GM12865 (cell line): ENCODE measurements around the gene ZBTB21.
A peak's percentile ranks its signal among the peaks of the same experiment; 100 is the strongest.

Experiments
- DNase-seq: peaks from one replicate; pipeline ENCODE4 v3.0.0; 2010; ENCODE audit warnings: low read depth
- H3K4me3 ChIP-seq: 2 replicates; pipeline ENCODE4 v1.5.1; 2011; ENCODE audit warnings: mild to moderate bottlenecking, low read depth, low read length, control low read depth
- TF ChIP-seq, protein P1 (sequence below): IDR thresholded peaks from 2 replicates; pipeline ENCODE4 v1.5.1; 2011; ENCODE audit warnings: low read length, control low read depth, low read depth, inconsistent platforms; ENCODE audit not compliant: insufficient read depth; ENCODE audit errors: missing control alignments

Gene ZBTB21

DNA sequence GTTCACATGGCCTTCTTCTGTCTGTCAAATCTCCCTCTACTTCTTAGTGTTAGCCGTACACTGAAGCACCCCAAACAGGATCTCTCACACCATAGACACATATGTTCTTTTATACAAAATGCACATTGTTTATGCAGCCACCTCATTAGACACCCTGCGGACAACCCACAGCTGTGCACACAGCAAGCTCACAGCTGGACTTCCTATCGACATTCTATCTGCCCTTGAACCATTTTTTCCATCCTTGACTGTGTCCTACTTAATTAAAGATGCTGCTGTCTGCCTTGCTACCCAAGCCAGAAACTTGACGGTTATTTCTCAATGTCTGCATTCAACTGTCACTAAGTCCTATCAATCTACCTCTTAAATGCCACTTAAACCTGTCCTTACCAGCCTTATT is 3.2 kb upstream of the ZBTB21 start:
- H3K4me3 ChIP-seq: no peak overlapping the region
- TF ChIP-seq, protein P1, sequence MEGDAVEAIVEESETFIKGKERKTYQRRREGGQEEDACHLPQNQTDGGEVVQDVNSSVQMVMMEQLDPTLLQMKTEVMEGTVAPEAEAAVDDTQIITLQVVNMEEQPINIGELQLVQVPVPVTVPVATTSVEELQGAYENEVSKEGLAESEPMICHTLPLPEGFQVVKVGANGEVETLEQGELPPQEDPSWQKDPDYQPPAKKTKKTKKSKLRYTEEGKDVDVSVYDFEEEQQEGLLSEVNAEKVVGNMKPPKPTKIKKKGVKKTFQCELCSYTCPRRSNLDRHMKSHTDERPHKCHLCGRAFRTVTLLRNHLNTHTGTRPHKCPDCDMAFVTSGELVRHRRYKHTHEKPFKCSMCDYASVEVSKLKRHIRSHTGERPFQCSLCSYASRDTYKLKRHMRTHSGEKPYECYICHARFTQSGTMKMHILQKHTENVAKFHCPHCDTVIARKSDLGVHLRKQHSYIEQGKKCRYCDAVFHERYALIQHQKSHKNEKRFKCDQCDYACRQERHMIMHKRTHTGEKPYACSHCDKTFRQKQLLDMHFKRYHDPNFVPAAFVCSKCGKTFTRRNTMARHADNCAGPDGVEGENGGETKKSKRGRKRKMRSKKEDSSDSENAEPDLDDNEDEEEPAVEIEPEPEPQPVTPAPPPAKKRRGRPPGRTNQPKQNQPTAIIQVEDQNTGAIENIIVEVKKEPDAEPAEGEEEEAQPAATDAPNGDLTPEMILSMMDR: no peak
- no peak for DNase-seq

DNA sequence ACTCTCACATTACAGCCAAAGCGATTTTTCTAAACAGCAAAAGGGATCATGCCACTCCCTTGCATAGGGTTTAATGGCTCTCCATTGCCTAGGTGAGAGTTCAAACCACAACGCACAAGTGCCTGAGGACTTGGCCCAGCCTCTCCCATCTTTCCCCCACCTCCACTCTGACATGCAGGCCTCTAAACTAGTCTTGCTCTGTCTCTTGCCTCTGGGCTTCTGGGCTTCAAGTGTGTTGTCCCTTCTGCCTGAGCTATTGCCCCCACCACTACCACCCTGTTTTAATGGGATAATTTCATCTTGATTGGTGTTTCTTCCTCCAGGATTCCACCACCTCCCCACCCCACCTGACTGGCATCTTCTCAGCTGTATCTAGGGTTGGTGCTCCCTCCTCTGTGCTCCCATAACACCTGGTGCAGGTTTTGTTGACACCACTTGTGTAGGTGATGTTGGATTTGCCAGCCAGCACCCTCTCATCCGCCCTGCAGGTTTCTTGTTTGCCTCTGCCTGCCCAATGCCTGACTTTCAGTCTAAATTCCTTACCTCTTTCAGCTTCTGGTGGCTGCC is 2.7 kb upstream of the ZBTB21 start:
- no peak for DNase-seq
- TF ChIP-seq, protein P1: no peak
- H3K4me3 ChIP-seq: no peak overlapping the region

GRCh38 chr21:42012344-42012743 is 2.2 kb upstream of the ZBTB21 start:
- no peak overlapping the region for H3K4me3 ChIP-seq
- TF ChIP-seq, protein P1: no peak
- no peak for DNase-seq

DNA sequence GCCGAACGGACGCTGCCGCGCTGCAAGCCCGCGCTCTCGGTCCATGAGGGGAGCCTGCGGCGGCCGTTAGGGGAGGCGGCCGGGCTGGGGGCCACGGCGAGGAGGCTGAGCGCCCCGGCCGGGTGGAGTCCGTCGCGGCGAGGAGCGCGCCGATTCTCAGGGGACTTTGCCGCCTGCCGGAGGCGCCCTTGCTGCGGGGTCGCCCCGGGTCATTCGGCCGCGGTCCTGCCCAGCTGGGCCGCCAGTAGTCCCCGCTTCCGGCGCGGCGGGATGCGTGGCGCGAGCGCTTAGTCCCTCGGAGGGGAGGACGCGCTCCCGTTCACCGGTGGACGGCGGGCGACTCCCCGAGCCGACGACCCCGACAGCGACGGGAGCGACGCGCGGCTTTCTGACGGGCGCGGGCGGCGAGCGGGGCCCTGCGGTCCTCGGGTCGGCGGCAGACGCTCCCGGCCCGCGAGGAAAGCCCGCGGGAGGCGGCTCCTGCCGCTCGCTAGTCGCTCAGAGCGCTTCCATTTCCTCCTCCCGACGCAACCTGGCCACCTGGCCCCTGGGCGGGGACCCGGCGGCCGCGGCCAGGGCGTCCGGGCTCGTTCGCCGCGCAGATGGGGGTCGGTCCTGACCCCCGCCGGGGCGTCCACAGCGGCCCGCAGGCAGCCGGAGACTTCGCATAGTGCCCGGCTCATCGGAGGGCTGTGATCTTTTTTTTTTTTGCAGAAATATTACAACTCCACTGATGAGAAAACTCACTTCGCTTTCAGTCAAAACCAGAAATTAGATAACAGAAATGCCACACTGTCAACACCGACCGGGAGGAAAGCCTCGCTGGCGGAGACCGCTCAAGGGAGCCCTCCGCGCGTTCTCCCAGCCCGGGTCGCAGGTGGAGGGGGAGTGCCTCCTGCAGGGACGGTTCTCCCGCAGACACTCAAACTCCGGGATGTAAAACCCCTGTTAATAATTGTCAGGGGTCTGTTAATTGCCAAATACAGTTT is 641 bp upstream of the ZBTB21 start:
- peak overlapping the region; percentile 73 for H3K4me3 ChIP-seq
- DNase-seq: peak; percentile 57
- TF ChIP-seq, protein P1: no peak

DNA sequence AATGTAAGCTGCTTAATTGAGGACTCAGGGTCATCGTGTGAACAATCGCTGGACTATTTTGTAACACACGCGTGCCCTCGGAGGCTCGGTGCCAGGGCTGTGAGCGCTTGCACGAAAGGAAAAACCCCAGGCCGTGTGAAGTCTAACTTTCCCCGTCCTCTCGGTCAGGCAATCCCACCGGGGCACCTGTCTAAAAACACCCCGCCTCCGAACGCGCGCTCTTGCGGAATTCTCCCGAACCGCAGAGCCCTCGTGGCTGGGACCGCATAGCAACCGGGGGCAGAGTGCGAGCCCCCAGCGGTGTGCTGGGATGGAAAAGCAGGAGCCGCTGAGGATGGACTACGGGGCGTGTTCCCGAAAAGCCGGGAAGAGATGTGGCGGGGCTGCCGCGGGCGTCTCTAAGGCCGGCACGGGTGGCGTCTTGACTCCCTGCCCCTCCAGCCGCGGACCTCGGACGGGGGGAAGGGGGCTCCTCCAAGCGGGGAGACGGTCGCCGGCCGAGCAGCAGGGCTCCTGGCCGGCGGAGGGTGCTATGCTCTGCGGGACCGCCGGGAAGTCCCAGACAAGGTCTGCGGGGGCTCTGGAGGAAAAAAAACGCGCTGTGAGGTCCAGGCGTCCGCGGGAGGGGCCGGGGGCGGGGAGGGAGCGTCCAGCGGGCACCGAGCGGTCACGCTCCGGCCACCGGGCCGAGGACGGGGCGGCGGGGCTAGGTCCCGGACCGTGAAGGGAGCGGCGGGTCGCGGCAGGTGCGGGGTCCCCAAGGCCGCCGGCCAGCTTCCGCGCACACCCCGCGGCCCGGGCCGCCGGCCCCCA is 936 bp downstream of the ZBTB21 start:
- DNase-seq: peak; percentile 83
- TF ChIP-seq, protein P1: peak; percentile 29
- H3K4me3 ChIP-seq: peak overlapping the region; percentile 86

GRCh38 chr21:42007356-42007940 is 2.7 kb downstream of the ZBTB21 start:
- TF ChIP-seq, protein P1: no peak
- no peak for DNase-seq
- no peak overlapping the region for H3K4me3 ChIP-seq
